HCT116 (cell line): ENCODE measurements around the gene ITGAD. TPM values are rescaled to one million over a fixed set of nuclear protein-coding genes. Genes with fewer than 3 reads are reported as not detected.
"Not testable (repeated sequence)": the region's sequence is repeated elsewhere in the genome, so short reads cannot be mapped to it uniquely, and the experiment has no call there.

Experiments
- ATAC-seq: fragments of 200-7000 bp; cut with Tn5 transposase; 2 replicates; pipeline ENCODE4 v1.9.1; 2020; ENCODE audit warnings: mild to moderate bottlenecking, moderate library complexity
- BruUV-seq: library from RNA; stranded (reverse); fragments of 400-500 nt; replicated peaks from 2 replicates; lab custom pipeline; 2021; lab: Mats Ljungman, UMichigan
- CTCF ChIA-PET: fragments of 300-600 bp; sonication (Branson Sonifier 250); formaldehyde crosslinking; loops from one replicate; lab custom pipeline; 2021; ENCODE audit warnings: antibody characterized with exemption; lab: Charles Lee
- POLR2A ChIA-PET: fragments of 300-600, 350-600 bp; sonication (Branson Sonifier 250); formaldehyde crosslinking; loops from one replicate; lab custom pipeline; 2021; ENCODE audit warnings: antibody characterized with exemption; lab: Charles Lee
- RAD21 ChIA-PET, 2 experiments: fragments of 300-600 bp; sonication (Branson Sonifier 250); formaldehyde crosslinking; loops; one replicate each; lab custom pipeline; 2023; ENCODE audit warnings: low total read pairs in 2 of 2; ENCODE audit not compliant: uncharacterized antibody in 2 of 2, unreplicated experiment in 2 of 2, low non-redundant PET in 1 of 2; lab: Charles Lee
- DNase-seq: peaks from one replicate; pipeline ENCODE4 v3.0.0-alpha.2; 2010; ENCODE audit warnings: low read depth, low spot score
- H2AFZ ChIP-seq: fragments of 200-600 bp; shearing (Covaris generic), sonication (generic); 2 replicates; pipeline ENCODE4 v1.6.1; 2017; ENCODE audit warnings: low read depth, mixed run types, mixed read lengths, antibody characterized with exemption, low read length; ENCODE audit not compliant: poor library complexity, severe bottlenecking
- H3K27ac ChIP-seq: 2 replicates; pipeline ENCODE4 v1.5.1; 2012; ENCODE audit warnings: low read depth, low read length
- H3K27me3 ChIP-seq: fragments of 200-600 bp; sonication (generic); 2 replicates; pipeline ENCODE4 v1.6.1; 2016; ENCODE audit warnings: mixed run types, low read length, mixed read lengths; ENCODE audit not compliant: insufficient read depth
- H3K36me3 ChIP-seq, 2 experiments: fragments of 200-500 bp in 1 of 2; fragments of 200-600 bp in 1 of 2; sonication (Bioruptor generic) in 1 of 2; sonication (generic) in 1 of 2; 2 replicates each; pipeline versions ENCODE4 v1.5.1 to v1.6.1; 2014 to 2016; ENCODE audit warnings: low read length in 2 of 2, inconsistent platforms in 1 of 2, mixed read lengths in 1 of 2, mixed run types in 1 of 2; ENCODE audit not compliant: insufficient read depth in 2 of 2, control insufficient read depth in 1 of 2
- H3K4me1 ChIP-seq, 2 experiments: fragments of 200-600 bp in 1 of 2; sonication (generic) in 1 of 2; 2 replicates each; pipeline versions ENCODE4 v1.5.1 to v1.6.1; 2012 to 2017; ENCODE audit warnings: low read length in 2 of 2, inconsistent platforms in 1 of 2, mild to moderate bottlenecking in 1 of 2, mixed read lengths in 1 of 2, mixed run types in 1 of 2, moderate library complexity in 1 of 2; ENCODE audit not compliant: insufficient read depth in 2 of 2, control insufficient read depth in 1 of 2
- H3K4me2 ChIP-seq: fragments of 200-600 bp; sonication (generic); 2 replicates; pipeline ENCODE4 v1.6.1; 2017; ENCODE audit warnings: mixed run types, low read length, mixed read lengths
- H3K4me3 ChIP-seq, 2 experiments: fragments of 200-600 bp in 1 of 2; sonication (generic) in 1 of 2; replicated peaks in 1 of 2; 2 replicates each; pipeline ENCODE4 v1.5.1; 2011 to 2016; ENCODE audit warnings: low read length in 2 of 2, control low read depth in 1 of 2, low read depth in 1 of 2, mild to moderate bottlenecking in 1 of 2, mixed read lengths in 1 of 2, mixed run types in 1 of 2
- H3K79me2 ChIP-seq: fragments of 200-600 bp; sonication (generic); 2 replicates; pipeline ENCODE4 v1.6.1; 2017; ENCODE audit warnings: mild to moderate bottlenecking, mixed run types, low read length, moderate library complexity, mixed read lengths; ENCODE audit not compliant: insufficient read depth
- H3K9ac ChIP-seq: fragments of 200-600 bp; sonication (generic); 2 replicates; pipeline ENCODE4 v1.6.1; 2016; ENCODE audit warnings: low read length, mixed read lengths
- H3K9me2 ChIP-seq: fragments of 200-600 bp; sonication (generic), shearing (Covaris generic); 2 replicates; pipeline ENCODE4 v1.6.1; 2017; ENCODE audit warnings: mixed run types, mild to moderate bottlenecking, moderate library complexity; ENCODE audit not compliant: insufficient read depth
- H3K9me3 ChIP-seq, 2 experiments: fragments of 200-500 bp in 1 of 2; fragments of 200-600 bp in 1 of 2; sonication (Bioruptor generic) in 1 of 2; sonication (generic) in 1 of 2; 2 replicates each; pipeline ENCODE4 v1.6.1; 2014 to 2017; ENCODE audit warnings: low read length in 2 of 2, mixed read lengths in 2 of 2, inconsistent platforms in 1 of 2, low read depth in 1 of 2, mild to moderate bottlenecking in 1 of 2, mixed run types in 1 of 2, moderate library complexity in 1 of 2; ENCODE audit not compliant: control insufficient read depth in 1 of 2, insufficient read depth in 1 of 2
- H4K20me1 ChIP-seq: fragments of 200-600 bp; sonication (generic), shearing (Covaris generic); 2 replicates; pipeline ENCODE4 v1.6.1; 2017; ENCODE audit warnings: mixed run types, mild to moderate bottlenecking, moderate library complexity; ENCODE audit not compliant: insufficient read depth
- CBX3 ChIP-seq: IDR thresholded peaks from 2 replicates; pipeline ENCODE4 v1.6.1; 2012; ENCODE audit warnings: low read depth
- CEBPB ChIP-seq: IDR thresholded peaks from 2 replicates; pipeline ENCODE4 v1.6.1; 2012; ENCODE audit warnings: low read depth
- EGR1 ChIP-seq: IDR thresholded peaks from 2 replicates; pipeline ENCODE4 v1.6.1; 2012; ENCODE audit warnings: low read depth
- EZH2 ChIP-seq: fragments of 200-600 bp; sonication (generic); IDR thresholded peaks from 2 replicates; pipeline ENCODE4 v1.6.1; 2017; ENCODE audit warnings: antibody characterized with exemption, mixed run types
- EZH2phosphoT487 ChIP-seq: fragments of 200-600 bp; IDR thresholded peaks from 2 replicates; pipeline ENCODE4 v1.6.1; 2018; ENCODE audit warnings: antibody characterized with exemption, borderline replicate concordance
- JUND ChIP-seq: IDR thresholded peaks from 2 replicates; pipeline ENCODE4 v1.6.1; 2012
- POLR2A ChIP-seq: IDR thresholded peaks from 2 replicates; pipeline ENCODE4 v1.7.0; 2011; ENCODE audit warnings: borderline replicate concordance; ENCODE audit not compliant: insufficient read depth, insufficient read length; ENCODE audit errors: extremely low read depth
- POLR2AphosphoS5 ChIP-seq: IDR thresholded peaks from 2 replicates; pipeline ENCODE4 v1.6.1; 2011; ENCODE audit warnings: mild to moderate bottlenecking, low read depth, low read length, moderate library complexity
- SIN3A ChIP-seq: IDR thresholded peaks from 2 replicates; pipeline ENCODE4 v1.6.1; 2012; ENCODE audit warnings: low read depth
- SP1 ChIP-seq: IDR thresholded peaks from 2 replicates; pipeline ENCODE4 v1.6.1; 2012; ENCODE audit warnings: low read depth
- SRF ChIP-seq: IDR thresholded peaks from 2 replicates; pipeline ENCODE4 v1.6.1; 2012; ENCODE audit warnings: low read depth
- YY1 ChIP-seq: IDR thresholded peaks from 2 replicates; pipeline ENCODE4 v1.6.1; 2011; ENCODE audit warnings: low read length, low read depth, moderate library complexity, mild to moderate bottlenecking; ENCODE audit not compliant: insufficient replicate concordance; ENCODE audit errors: extremely low read depth
- ZFX ChIP-seq: fragments of 450-650 bp; IDR thresholded peaks from 2 replicates; pipeline ENCODE4 v1.6.1; 2017
- ZNF274 ChIP-seq: fragments of 200-500 bp; sonication (Bioruptor generic); IDR thresholded peaks from 2 replicates; pipeline ENCODE4 v1.6.1; 2014; ENCODE audit warnings: mild to moderate bottlenecking, low read depth, low read length, inconsistent platforms
- intact Hi-C: fragments of 100-400 bp; cut with micrococcal nuclease; formaldehyde crosslinking; loops from 2 replicates; pipeline ENCODE4 v1.10.0; 2022
- total RNA-seq: library from RNA; stranded (reverse); gene quantifications from one replicate; pipeline ENCODE4 v1.2.1, GENCODE V29; 2021; ENCODE audit not compliant: unreplicated experiment
- TF ChIP-seq, protein P1 (sequence below), 3 experiments: fragments of 200-600 bp in 1 of 3; sonication (generic) in 1 of 3; IDR thresholded peaks in 2 of 3; conservative IDR thresholded peaks in 1 of 3; 2 replicates each; pipeline ENCODE4 v1.5.1; 2012 to 2017; ENCODE audit warnings: low read depth in 2 of 3, low read length in 2 of 3, antibody characterized with exemption in 1 of 3, borderline replicate concordance in 1 of 3, control low read depth in 1 of 3, mild to moderate bottlenecking in 1 of 3, mixed read lengths in 1 of 3, mixed run types in 1 of 3, moderate library complexity in 1 of 3; ENCODE audit not compliant: insufficient read depth in 1 of 3
- TF ChIP-seq, protein P2 (sequence below): IDR thresholded peaks from 2 replicates; pipeline ENCODE4 v1.6.1; 2012
- TF ChIP-seq, protein P3 (sequence below): IDR thresholded peaks from 2 replicates; pipeline ENCODE4 v1.6.1; 2011; ENCODE audit warnings: mild to moderate bottlenecking, low read length, moderate library complexity; ENCODE audit not compliant: insufficient replicate concordance; ENCODE audit errors: extremely low read depth

The ITGAD gene
- total RNA-seq, 1 experiment from 2014 or later: 0.12 TPM

DNA sequence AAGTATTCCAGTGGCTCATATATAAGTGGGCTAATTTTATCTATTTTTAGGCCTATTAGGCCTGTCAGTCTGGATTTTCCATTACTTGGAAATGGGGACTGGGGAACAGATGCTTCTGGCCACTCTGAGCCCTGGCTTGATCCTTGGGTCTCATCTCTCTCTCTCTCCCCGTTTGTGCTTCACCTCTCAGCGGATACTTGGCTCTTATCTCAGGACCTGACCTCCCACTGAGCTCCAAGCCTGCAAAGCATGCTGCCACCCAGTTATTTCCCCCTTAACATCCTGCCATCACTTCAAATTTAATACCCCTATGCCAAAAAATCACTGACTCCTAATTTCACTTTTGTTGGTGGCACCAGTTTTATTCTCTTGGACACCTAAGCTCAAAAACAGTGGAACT lies 45.3 kb downstream of the ITGAD start:
- H3K9me3 ChIP-seq: no peaks in the 10 kb centered on the region
- no peak overlapping the region for H3K9ac ChIP-seq
- H2AFZ ChIP-seq: no peak overlapping the region
- no TSS peak for BruUV-seq
- no peaks in the 10 kb centered on the region for H3K9me2 ChIP-seq
- ATAC-seq (no peak), DNase-seq (no peak)
- no peak overlapping the region for H3K4me2 ChIP-seq
- ChIA-PET RAD21 (no interaction called here), POLR2A (no interaction called here), CTCF (no interaction called here)
- intact Hi-C loops: no loop called here
- H3K36me3 ChIP-seq: no peaks in the 10 kb centered on the region
- H3K4me3 ChIP-seq: no peak overlapping the region
- no peak overlapping the region for H3K27ac ChIP-seq
- H3K27me3 ChIP-seq: no peaks in the 10 kb centered on the region
- TF ChIP-seq CBX3 (no peak), EZH2phosphoT487 (no peak), ZNF274 (no peak), JUND (no peak), ZFX (no peak), SRF (no peak), POLR2AphosphoS5 (no peak), EGR1 (no peak), EZH2 (no peak), POLR2A (no peak), CEBPB (no peak), SP1 (no peak), SIN3A (no peak), YY1 (no peak)
- TF ChIP-seq, protein P1, sequence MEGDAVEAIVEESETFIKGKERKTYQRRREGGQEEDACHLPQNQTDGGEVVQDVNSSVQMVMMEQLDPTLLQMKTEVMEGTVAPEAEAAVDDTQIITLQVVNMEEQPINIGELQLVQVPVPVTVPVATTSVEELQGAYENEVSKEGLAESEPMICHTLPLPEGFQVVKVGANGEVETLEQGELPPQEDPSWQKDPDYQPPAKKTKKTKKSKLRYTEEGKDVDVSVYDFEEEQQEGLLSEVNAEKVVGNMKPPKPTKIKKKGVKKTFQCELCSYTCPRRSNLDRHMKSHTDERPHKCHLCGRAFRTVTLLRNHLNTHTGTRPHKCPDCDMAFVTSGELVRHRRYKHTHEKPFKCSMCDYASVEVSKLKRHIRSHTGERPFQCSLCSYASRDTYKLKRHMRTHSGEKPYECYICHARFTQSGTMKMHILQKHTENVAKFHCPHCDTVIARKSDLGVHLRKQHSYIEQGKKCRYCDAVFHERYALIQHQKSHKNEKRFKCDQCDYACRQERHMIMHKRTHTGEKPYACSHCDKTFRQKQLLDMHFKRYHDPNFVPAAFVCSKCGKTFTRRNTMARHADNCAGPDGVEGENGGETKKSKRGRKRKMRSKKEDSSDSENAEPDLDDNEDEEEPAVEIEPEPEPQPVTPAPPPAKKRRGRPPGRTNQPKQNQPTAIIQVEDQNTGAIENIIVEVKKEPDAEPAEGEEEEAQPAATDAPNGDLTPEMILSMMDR (IDR thresholded peaks at IDR 0.05 in 2 of 3, conservative IDR thresholded peaks at IDR 0.05 in 1 of 3; ENCODE audit: borderline replicate concordance in 1 of 3, insufficient read depth in 1 of 3, low read depth in 2 of 3, low read length in 2 of 3): no peak
- TF ChIP-seq, protein P2, sequence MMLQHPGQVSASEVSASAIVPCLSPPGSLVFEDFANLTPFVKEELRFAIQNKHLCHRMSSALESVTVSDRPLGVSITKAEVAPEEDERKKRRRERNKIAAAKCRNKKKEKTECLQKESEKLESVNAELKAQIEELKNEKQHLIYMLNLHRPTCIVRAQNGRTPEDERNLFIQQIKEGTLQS: no peak
- TF ChIP-seq, protein P3, sequence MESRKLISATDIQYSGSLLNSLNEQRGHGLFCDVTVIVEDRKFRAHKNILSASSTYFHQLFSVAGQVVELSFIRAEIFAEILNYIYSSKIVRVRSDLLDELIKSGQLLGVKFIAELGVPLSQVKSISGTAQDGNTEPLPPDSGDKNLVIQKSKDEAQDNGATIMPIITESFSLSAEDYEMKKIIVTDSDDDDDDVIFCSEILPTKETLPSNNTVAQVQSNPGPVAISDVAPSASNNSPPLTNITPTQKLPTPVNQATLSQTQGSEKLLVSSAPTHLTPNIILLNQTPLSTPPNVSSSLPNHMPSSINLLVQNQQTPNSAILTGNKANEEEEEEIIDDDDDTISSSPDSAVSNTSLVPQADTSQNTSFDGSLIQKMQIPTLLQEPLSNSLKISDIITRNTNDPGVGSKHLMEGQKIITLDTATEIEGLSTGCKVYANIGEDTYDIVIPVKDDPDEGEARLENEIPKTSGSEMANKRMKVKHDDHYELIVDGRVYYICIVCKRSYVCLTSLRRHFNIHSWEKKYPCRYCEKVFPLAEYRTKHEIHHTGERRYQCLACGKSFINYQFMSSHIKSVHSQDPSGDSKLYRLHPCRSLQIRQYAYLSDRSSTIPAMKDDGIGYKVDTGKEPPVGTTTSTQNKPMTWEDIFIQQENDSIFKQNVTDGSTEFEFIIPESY: no peak
- H4K20me1 ChIP-seq: no peaks in the 10 kb centered on the region
- peaks cover 6 to 23% of the 10 kb centered on the region in 2 experiments; a peak in 3 of 4 replicates for H3K4me1 ChIP-seq
- no peaks in the 10 kb centered on the region for H3K79me2 ChIP-seq

DNA sequence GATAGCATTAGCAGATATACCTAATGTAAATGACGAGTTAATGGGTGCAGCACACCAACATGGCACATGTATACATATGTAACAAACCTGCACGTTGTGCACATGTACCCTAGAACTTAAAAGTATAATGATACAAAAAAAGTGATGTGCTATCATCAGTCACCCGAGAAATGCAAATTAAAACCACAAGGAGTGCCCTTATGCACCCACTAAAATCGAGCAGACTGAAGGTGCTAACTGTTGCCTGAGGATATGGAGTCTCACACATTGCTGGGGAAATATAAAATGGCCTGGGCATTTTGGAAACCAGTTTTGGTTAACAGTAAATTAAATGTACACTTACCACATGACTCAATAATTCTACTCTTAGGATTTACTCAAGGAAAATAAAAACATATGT lies 45.9 kb downstream of the ITGAD start:
- H4K20me1 ChIP-seq, H2AFZ ChIP-seq, H3K36me3 ChIP-seq, H3K4me3 ChIP-seq, H3K27me3 ChIP-seq, H3K9ac ChIP-seq, H3K9me2 ChIP-seq, H3K4me2 ChIP-seq, intact Hi-C loops, BruUV-seq, POLR2A ChIA-PET, H3K9me3 ChIP-seq, RAD21 ChIA-PET, ATAC-seq, H3K27ac ChIP-seq, CTCF ChIA-PET, H3K79me2 ChIP-seq, DNase-seq: not testable (repeated sequence)
- peaks cover 8 to 26% of the 10 kb centered on the region in 2 experiments; a peak in 3 of 4 replicates for H3K4me1 ChIP-seq
